Amniotic stem cell (primary cell): Measurements from ENCODE around the gene HCFC1.
A peak's percentile ranks its signal among the peaks of the same experiment; 100 is the strongest.

Experiments
- DNase-seq: peaks from one replicate; lab custom pipeline; 2025; lab: John Stamatoyannopoulos, UW

The HCFC1 gene

DNA sequence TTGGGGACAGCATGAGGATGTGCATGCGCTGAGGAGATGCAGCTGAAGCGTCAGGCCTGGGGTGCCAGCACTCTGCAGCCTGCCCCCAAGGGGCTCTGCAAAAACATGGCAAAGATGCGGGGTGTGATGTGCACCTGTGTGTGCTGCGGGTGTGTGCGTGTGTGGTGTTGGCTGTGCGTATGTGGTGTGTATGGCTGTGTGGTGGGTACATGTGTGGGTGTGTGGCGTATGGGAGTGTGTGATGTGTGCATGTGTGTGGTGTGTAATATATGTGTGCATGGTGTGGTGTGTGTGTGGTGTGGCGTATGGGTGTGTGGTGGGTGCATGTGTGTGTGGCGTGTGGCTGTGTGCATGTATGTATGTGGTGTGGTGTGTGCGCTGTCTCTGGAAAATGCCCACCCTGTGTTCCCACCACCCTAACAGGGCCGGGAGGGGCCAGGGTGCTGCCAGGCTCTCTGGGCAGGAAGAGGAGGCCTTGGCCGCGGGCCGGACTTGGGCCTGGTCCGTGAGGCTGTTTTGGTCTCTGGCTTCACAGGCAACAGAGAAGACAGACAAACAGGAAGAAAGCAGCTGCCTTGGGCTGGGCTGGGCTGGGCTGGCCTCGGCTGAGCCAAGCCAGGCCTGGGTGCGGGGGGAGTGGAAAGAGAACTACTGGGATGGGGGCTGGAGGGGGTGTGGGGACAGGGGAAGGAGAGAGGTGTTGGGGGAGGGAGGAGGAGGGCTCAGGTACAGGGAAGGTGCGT, 68.2 kb downstream of the HCFC1 start:
- DNase-seq, result no peak

DNA sequence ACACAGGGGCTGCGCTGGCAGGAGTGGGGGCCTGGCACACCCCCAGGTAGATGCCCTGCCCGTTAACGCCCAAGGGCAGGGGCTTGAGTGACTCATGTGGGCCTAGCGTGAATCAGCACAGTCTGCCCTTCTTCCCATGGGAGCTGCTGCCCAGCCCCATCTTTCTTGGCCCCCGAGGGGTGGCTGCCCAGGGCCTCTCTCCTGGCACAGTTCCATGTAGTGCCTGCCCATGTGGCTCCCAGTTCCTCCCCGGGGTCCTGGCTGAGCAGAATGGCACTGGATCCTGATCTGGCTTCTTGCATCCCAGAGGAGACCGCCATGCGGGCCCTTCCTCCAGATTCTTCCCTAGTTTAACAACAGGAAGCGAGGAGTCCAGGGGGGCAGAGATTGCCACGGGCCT, 69.2 kb downstream of the HCFC1 start:
- no peak for DNase-seq

GRCh38 chrX:153901753-153902140, 69.9 kb downstream of the HCFC1 start:
- DNase-seq, result no peak

GRCh38 chrX:153900831-153901752, 70.5 kb downstream of the HCFC1 start:
- peak; percentile 35 for DNase-seq

- DNase-seq, result no peak
These were observed 73.7 kb downstream of the HCFC1 start for GRCh38 chrX:153897899-153898298.
